GM21717 (cell line): ENCODE results near the gene NCCRP1.
"Not testable (repeated sequence)": the region's sequence is repeated elsewhere in the genome, so short reads cannot be mapped to it uniquely, and the experiment has no call there.

Experiments
- ATAC-seq: cut with Tn5 transposase; IDR thresholded peaks from one replicate; pipeline ENCODE4 v1.9.1; 2021; ENCODE audit warnings: mild to moderate bottlenecking, moderate library complexity; ENCODE audit not compliant: unreplicated experiment

NCCRP1 gene

GRCh38 chr19:39243741-39244140, 47.0 kb downstream of the NCCRP1 start:
- not testable (repeated sequence) for ATAC-seq

GRCh38 chr19:39244410-39245100, 47.8 kb downstream of the NCCRP1 start, which contains the start of gene IFNL3:
IFNL3 (minus strand) TSS chr19:39245006; CDS start chr19:39244967, 39 bp downstream.
- not testable (repeated sequence) for ATAC-seq

GRCh38 chr19:39245166-39245565, 48.4 kb downstream of the NCCRP1 start:
- ATAC-seq, result not testable (repeated sequence)

- no peak for ATAC-seq
Measured at GRCh38 chr19:39246951-39247669, 50.3 kb downstream of the NCCRP1 start.

GRCh38 chr19:39247701-39248664, 51.2 kb downstream of the NCCRP1 start:
- ATAC-seq, result no peak

- no peak for ATAC-seq
Measured at GRCh38 chr19:39248806-39249205, 52.0 kb downstream of the NCCRP1 start, which contains the start of gene IFNL4. IFNL4 (minus strand) TSS chr19:39248856.

GRCh38 chr19:39251081-39251480, 54.3 kb downstream of the NCCRP1 start:
- no peak for ATAC-seq
